Measurements from ENCODE around the gene SAMMSON.

SAMMSON gene

GRCh38 chr3:70095260-70095659 lies 95.7 kb downstream of the SAMMSON start:
- DNase-seq, result no peak

GRCh38 chr3:70096376-70097066 lies 97.0 kb downstream of the SAMMSON start:
- DNase-seq, result no peak

GRCh38 chr3:70097084-70097483 lies 97.6 kb downstream of the SAMMSON start:
- no peak for DNase-seq

GRCh38 chr3:70108072-70108471 lies 108.5 kb downstream of the SAMMSON start:
- DNase-seq, result no peak

- no peak for DNase-seq
Observed at GRCh38 chr3:70108546-70108945, 109.0 kb downstream of the SAMMSON start.

- DNase-seq, result no peak
Observed at GRCh38 chr3:70110066-70110465, 110.5 kb downstream of the SAMMSON start.

- no peak for DNase-seq
Observed at GRCh38 chr3:70111411-70111810, 111.9 kb downstream of the SAMMSON start.

- no peak for DNase-seq
Observed at GRCh38 chr3:70112751-70113150, 113.2 kb downstream of the SAMMSON start.

- no peak for DNase-seq
Observed at GRCh38 chr3:70114431-70114830, 114.9 kb downstream of the SAMMSON start.

- no peak for DNase-seq
Observed at GRCh38 chr3:70119879-70120278, 120.3 kb downstream of the SAMMSON start.
